Measurements from ENCODE around the gene EXOC3. TPM values are rescaled to one million over a fixed set of nuclear protein-coding genes. Genes with fewer than 3 reads are reported as not detected.

Gene EXOC3
- total RNA-seq, 4 donors from 2014 or later: 44.3 to 81.7 (median 54.0) TPM

- ATAC-seq (no peak), DNase-seq (no peak)
- Histone ChIP-seq H3K36me3 (no peaks in the 10 kb centered on the region), H3K27ac (no peak overlapping the region), H3K27me3 (peaks cover 21 to 57% (median 40%) of the 10 kb centered on the region in 3 donors), H3K4me3 (no peak overlapping the region), H3K4me1 (no peaks in the 10 kb centered on the region), H3K9me3 (no peaks in the 10 kb centered on the region)
- in situ Hi-C loops (cut with MboI; ENCODE audit: low sequenced_read_pairs in 4 of 4): no loop called here
- intact Hi-C loops (cut with DNase I; ENCODE audit: low total_unique reads): no loop called here
- TF ChIP-seq CTCF (IDR thresholded peaks at IDR 0.05 in 4 of 5, conservative IDR thresholded peaks at IDR 0.05 in 1 of 5): no peak
- TF ChIP-seq POLR2A (IDR thresholded peaks at IDR 0.05): no peak
Observed at GRCh38 chr5:499233-500209, 56.5 kb downstream of the EXOC3 start.

- no peak for ATAC-seq
- Histone ChIP-seq H3K4me1 (no peaks in the 10 kb centered on the region), H3K36me3 (no peaks in the 10 kb centered on the region), H3K27ac (no peak overlapping the region), H3K9me3 (no peaks in the 10 kb centered on the region), H3K27me3 (peaks cover 21 to 57% (median 40%) of the 10 kb centered on the region in 3 donors), H3K4me3 (no peak overlapping the region)
- intact Hi-C loops (cut with DNase I; ENCODE audit: low total_unique reads) (no loop called here), in situ Hi-C loops (cut with MboI; ENCODE audit: low sequenced_read_pairs in 4 of 4) (no loop called here)
- DNase-seq: no peak
- TF ChIP-seq POLR2A (IDR thresholded peaks at IDR 0.05) (no peak), CTCF (IDR thresholded peaks at IDR 0.05 in 4 of 5, conservative IDR thresholded peaks at IDR 0.05 in 1 of 5) (no peak)
Observed at GRCh38 chr5:500491-500890, 57.5 kb downstream of the EXOC3 start.

- intact Hi-C loops (cut with DNase I; ENCODE audit: low total_unique reads): no loop called here
- ATAC-seq (no peak), DNase-seq (no peak)
- Histone ChIP-seq H3K4me3 (peak overlapping the region in 1 of 4 donors; percentile 7), H3K4me1 (no peaks in the 10 kb centered on the region), H3K27me3 (peaks cover 21 to 55% (median 40%) of the 10 kb centered on the region in 3 donors), H3K27ac (no peak overlapping the region), H3K36me3 (no peaks in the 10 kb centered on the region), H3K9me3 (no peaks in the 10 kb centered on the region)
- TF ChIP-seq POLR2A (IDR thresholded peaks at IDR 0.05) (no peak), CTCF (IDR thresholded peaks at IDR 0.05 in 4 of 5, conservative IDR thresholded peaks at IDR 0.05 in 1 of 5) (no peak)
- in situ Hi-C loops (cut with MboI; ENCODE audit: low sequenced_read_pairs in 4 of 4): no loop called here
Observed at GRCh38 chr5:501105-501830, 58.3 kb downstream of the EXOC3 start.

- H3K4me3 ChIP-seq: peak overlapping the region in 1 of 4 donors; percentile 7
- H3K27ac ChIP-seq: no peak overlapping the region
- H3K4me1 ChIP-seq: no peaks in the 10 kb centered on the region
- TF ChIP-seq POLR2A (IDR thresholded peaks at IDR 0.05): no peak
- TF ChIP-seq CTCF (IDR thresholded peaks at IDR 0.05 in 4 of 5, conservative IDR thresholded peaks at IDR 0.05 in 1 of 5): no peak
- peaks cover 21 to 53% (median 40%) of the 10 kb centered on the region in 3 donors for H3K27me3 ChIP-seq
- in situ Hi-C loops (cut with MboI; ENCODE audit: low sequenced_read_pairs in 4 of 4) (no loop called here), intact Hi-C loops (cut with DNase I; ENCODE audit: low total_unique reads) (no loop called here)
- no peak for ATAC-seq
- H3K9me3 ChIP-seq: no peaks in the 10 kb centered on the region
- DNase-seq: no peak
- no peaks in the 10 kb centered on the region for H3K36me3 ChIP-seq
Observed at GRCh38 chr5:501831-502184, 58.8 kb downstream of the EXOC3 start.

Data from gastrocnemius medialis (tissue), 4 donors.